NB4 (cell line): ENCODE data around the gene DNAJB13.

ENCODE experiments used
- DNase-seq: peaks from one replicate; pipeline ENCODE4 v3.0.0; 2010; ENCODE audit warnings: low read depth
- H3K4me3 ChIP-seq: one replicate; pipeline ENCODE4 v1.5.1; 2011; ENCODE audit warnings: mild to moderate bottlenecking, low read depth, low read length, moderate library complexity
- CTCF ChIP-seq: IDR thresholded peaks from one replicate; pipeline ENCODE4 v1.5.1; 2012; ENCODE audit warnings: low read depth, low read length
- MYC ChIP-seq: IDR thresholded peaks from 2 replicates; pipeline ENCODE4 v1.6.1; 2011; ENCODE audit warnings: low read depth, low read length
- POLR2A ChIP-seq: IDR thresholded peaks from 2 replicates; pipeline ENCODE4 v1.6.1; 2011; ENCODE audit warnings: mild to moderate bottlenecking; ENCODE audit not compliant: insufficient read length; ENCODE audit errors: extremely low read depth
- TF ChIP-seq, protein P1 (sequence below): IDR thresholded peaks from 2 replicates; pipeline ENCODE4 v1.6.1; 2011; ENCODE audit warnings: low read depth, low read length

The DNAJB13 gene

DNA sequence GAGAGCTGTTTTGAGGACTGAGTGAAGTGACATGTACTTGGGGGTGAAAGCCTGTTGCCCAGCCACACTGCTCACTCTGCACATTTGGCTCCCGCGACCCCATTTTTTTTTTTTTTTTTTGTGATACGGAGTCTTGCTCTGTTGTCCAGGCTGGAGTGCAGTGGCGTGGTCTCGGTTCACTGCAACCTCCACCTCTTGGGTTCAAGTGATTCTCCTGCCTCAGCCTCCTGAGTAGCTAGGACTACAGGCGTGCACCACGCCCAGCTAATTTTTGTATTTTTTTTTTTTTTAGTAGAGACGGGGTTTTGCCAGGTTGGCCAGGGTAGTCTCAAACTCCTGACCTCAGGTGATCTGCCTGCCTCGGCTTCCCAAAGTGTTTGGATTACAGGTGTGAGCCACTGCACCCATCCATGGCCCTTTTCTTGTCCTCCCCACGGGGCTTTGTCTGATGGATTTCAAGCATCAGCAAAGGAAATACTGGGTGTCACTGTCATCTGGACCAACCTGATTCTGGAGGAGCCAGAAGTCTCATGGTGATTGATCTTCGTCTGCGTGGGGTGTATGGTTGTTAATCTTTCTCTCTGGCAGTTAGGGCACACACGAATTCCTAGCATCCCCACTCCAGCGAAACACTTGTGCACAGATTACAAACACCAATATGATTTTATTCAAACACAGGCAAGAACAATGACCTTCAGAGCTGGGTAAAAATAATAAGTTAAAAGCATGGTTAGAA is 61.4 kb downstream of the DNAJB13 start:
- DNase-seq: no peak
- H3K4me3 ChIP-seq: no peak overlapping the region
- no peak for TF ChIP-seq CTCF
- no peak for TF ChIP-seq MYC
- TF ChIP-seq, protein P1, sequence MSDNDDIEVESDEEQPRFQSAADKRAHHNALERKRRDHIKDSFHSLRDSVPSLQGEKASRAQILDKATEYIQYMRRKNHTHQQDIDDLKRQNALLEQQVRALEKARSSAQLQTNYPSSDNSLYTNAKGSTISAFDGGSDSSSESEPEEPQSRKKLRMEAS: no peak
- TF ChIP-seq POLR2A: no peak

- no peak for DNase-seq
- H3K4me3 ChIP-seq: no peak overlapping the region
- TF ChIP-seq, protein P1: no peak
- TF ChIP-seq POLR2A (no peak), MYC (no peak), CTCF (no peak)
Observed at GRCh38 chr11:74013141-74013540, 62.3 kb downstream of the DNAJB13 start.

GRCh38 chr11:74014880-74015279 is 64.1 kb downstream of the DNAJB13 start:
- H3K4me3 ChIP-seq: no peak overlapping the region
- DNase-seq: no peak
- TF ChIP-seq CTCF: no peak
- TF ChIP-seq, protein P1: no peak
- TF ChIP-seq MYC: no peak
- TF ChIP-seq POLR2A: no peak

DNA sequence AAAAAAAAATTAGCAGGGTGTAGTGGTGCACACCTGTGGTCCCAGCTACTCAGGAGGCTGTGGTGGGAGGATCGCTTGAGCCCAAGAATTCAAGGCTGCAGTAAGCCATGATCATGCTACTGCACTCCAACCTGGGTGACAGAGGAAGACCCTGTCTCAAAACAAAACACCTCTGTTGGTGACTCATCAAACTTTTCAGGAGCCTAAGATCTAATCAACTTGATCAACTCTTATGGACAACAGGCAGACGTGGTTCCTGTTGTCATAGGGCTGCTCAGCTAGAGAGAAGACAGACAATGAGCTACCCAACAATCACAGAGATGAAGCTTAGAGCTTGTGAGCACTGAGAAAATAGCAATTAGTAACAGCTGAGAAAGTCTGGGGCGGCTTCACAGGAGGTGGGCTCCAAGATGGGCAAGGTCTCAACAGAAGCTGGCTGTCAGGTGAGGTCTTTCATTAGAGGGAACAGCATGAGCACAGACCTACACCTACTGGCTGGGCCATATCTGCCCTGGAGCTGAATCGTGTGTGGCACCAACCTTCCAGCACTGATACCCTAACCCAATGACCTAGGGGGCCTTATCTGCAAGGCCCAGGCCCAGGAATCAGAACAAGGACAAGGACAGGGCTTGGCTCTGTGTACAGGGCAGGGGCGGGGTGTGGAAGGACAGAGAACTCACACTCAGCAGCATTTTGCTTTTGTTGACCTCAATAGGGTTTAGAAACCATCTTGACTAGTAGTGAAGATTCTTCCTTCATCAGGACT is 65.3 kb downstream of the DNAJB13 start:
- TF ChIP-seq, protein P1: no peak
- TF ChIP-seq POLR2A: no peak
- TF ChIP-seq MYC: no peak
- TF ChIP-seq CTCF: no peak
- no peak overlapping the region for H3K4me3 ChIP-seq
- DNase-seq: no peak

- no peak overlapping the region for H3K4me3 ChIP-seq
- TF ChIP-seq CTCF (no peak), MYC (no peak), POLR2A (no peak)
- TF ChIP-seq, protein P1: no peak
- DNase-seq: no peak
Observed at GRCh38 chr11:74017631-74018030, 66.8 kb downstream of the DNAJB13 start.
